NB4 (cell line): Measurements from ENCODE around the gene SHKBP1.

Experiments
- MYC ChIP-seq: IDR thresholded peaks from 2 replicates; pipeline ENCODE4 v1.6.1; 2011; ENCODE audit warnings: low read depth, low read length
- POLR2A ChIP-seq: IDR thresholded peaks from 2 replicates; pipeline ENCODE4 v1.6.1; 2011; ENCODE audit warnings: mild to moderate bottlenecking; ENCODE audit not compliant: insufficient read length; ENCODE audit errors: extremely low read depth
- TF ChIP-seq, protein P1 (sequence below): IDR thresholded peaks from one replicate; pipeline ENCODE4 v1.5.1; 2012; ENCODE audit warnings: low read depth, low read length
- TF ChIP-seq, protein P2 (sequence below): IDR thresholded peaks from 2 replicates; pipeline ENCODE4 v1.6.1; 2011; ENCODE audit warnings: low read depth, low read length

DNA sequence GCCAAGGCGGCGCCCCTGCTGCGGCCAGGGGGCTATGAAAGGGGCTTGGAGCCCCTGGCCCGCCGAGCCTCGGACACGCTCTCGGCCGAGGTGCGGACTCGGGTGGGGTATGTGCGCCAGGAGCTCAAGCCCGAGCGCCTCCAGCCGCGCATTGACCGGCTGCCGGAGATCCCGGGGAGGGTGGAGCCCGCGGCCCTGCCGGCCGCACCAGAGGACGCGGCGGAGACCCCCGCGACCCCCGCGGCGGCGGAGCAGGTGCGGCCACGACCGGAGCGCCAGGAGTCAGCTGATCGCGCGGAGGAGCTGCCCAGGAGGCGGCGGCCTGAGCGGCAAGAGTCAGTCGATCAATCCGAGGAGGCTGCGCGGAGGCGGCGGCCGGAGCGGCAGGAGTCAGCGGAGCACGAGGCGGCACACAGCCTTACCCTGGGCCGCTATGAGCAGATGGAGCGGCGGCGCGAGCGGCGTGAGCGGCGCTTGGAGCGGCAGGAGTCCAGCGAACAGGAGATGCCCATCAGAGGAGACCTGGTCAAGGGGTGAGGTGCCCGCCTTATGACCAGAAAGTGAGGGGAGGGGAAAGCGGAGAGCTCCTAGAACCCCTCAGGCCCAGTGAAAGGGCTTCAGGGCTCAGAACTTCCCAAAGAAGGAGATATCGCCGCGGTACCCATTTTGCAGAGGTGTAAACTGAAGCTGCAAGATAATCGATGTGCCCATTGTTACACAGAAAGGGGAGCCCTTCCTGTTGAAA, 8.8 kb upstream of the SHKBP1 start:
- TF ChIP-seq, protein P1, sequence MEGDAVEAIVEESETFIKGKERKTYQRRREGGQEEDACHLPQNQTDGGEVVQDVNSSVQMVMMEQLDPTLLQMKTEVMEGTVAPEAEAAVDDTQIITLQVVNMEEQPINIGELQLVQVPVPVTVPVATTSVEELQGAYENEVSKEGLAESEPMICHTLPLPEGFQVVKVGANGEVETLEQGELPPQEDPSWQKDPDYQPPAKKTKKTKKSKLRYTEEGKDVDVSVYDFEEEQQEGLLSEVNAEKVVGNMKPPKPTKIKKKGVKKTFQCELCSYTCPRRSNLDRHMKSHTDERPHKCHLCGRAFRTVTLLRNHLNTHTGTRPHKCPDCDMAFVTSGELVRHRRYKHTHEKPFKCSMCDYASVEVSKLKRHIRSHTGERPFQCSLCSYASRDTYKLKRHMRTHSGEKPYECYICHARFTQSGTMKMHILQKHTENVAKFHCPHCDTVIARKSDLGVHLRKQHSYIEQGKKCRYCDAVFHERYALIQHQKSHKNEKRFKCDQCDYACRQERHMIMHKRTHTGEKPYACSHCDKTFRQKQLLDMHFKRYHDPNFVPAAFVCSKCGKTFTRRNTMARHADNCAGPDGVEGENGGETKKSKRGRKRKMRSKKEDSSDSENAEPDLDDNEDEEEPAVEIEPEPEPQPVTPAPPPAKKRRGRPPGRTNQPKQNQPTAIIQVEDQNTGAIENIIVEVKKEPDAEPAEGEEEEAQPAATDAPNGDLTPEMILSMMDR: no peak
- TF ChIP-seq POLR2A: no peak
- TF ChIP-seq, protein P2, sequence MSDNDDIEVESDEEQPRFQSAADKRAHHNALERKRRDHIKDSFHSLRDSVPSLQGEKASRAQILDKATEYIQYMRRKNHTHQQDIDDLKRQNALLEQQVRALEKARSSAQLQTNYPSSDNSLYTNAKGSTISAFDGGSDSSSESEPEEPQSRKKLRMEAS: no peak
- no peak for TF ChIP-seq MYC
